Omental fat pad (tissue), 4 donors: Measurements from ENCODE around the gene CAPG. TPM values are rescaled to one million over a fixed set of nuclear protein-coding genes. Genes with fewer than 3 reads are reported as not detected.
A peak's percentile ranks its signal among the peaks of the same experiment; 100 is the strongest.

ENCODE experiments used
- ATAC-seq: fragments of 150-250 bp; one replicate; pipeline ENCODE4 v1.9.1; 2016; ENCODE audit warnings: mild to moderate bottlenecking, moderate library complexity; ENCODE audit not compliant: low FRiP score
- DNase-seq: peaks from one replicate; pipeline ENCODE4 v3.0.0-alpha.2; 2019; ENCODE audit warnings: low spot score
- total RNA-seq, 4 donors: library from RNA; depleted of rRNA; stranded (reverse); fragments of >200 nt; gene quantifications; one replicate each; pipeline ENCODE4 v1.1.0, GENCODE V29; 2016
- TF ChIP-seq, protein P1 (sequence below), 3 donors: fragments of 450-650 bp; IDR thresholded peaks; one replicate each; pipeline ENCODE4 v1.5.1; 2016 to 2017; ENCODE audit warnings: antibody characterized with exemption in 3 of 3, mild to moderate bottlenecking in 3 of 3, moderate library complexity in 2 of 3

CAPG gene
- total RNA-seq, 4 donors from 2014 or later: 32.3 to 190 (median 99.5) TPM

- DNase-seq: no peak
- ATAC-seq: no peak
- TF ChIP-seq, protein P1, sequence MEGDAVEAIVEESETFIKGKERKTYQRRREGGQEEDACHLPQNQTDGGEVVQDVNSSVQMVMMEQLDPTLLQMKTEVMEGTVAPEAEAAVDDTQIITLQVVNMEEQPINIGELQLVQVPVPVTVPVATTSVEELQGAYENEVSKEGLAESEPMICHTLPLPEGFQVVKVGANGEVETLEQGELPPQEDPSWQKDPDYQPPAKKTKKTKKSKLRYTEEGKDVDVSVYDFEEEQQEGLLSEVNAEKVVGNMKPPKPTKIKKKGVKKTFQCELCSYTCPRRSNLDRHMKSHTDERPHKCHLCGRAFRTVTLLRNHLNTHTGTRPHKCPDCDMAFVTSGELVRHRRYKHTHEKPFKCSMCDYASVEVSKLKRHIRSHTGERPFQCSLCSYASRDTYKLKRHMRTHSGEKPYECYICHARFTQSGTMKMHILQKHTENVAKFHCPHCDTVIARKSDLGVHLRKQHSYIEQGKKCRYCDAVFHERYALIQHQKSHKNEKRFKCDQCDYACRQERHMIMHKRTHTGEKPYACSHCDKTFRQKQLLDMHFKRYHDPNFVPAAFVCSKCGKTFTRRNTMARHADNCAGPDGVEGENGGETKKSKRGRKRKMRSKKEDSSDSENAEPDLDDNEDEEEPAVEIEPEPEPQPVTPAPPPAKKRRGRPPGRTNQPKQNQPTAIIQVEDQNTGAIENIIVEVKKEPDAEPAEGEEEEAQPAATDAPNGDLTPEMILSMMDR (IDR thresholded peaks at IDR 0.05): no peak
Observed at GRCh38 chr2:85427300-85427835, 17.2 kb upstream of the CAPG start.

DNA sequence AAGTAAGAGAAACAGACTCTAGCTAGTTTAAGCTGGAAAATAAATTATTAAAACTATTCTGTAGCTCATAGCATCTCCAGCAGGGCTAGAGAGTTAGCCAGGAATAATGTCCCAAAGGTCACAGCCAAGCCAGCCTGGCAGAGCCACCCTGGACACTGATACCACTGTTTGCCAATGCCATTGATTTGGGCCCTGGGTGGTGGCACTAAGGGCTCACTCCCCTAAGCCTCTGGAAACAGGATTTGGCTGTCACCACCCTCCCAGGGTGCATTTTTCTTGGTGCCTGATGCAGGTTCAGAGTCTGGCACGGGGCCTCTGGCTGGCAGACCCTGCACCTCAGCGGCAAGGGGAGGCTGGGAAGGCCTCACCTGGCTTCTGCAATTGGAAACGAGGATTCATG is 15.4 kb upstream of the CAPG start:
- no peak for ATAC-seq
- TF ChIP-seq, protein P1 (IDR thresholded peaks at IDR 0.05): no peak
- no peak for DNase-seq

- DNase-seq (no peak), ATAC-seq (no peak)
- TF ChIP-seq, protein P1 (IDR thresholded peaks at IDR 0.05): no peak
Observed at GRCh38 chr2:85423525-85423924, 13.4 kb upstream of the CAPG start.

DNA sequence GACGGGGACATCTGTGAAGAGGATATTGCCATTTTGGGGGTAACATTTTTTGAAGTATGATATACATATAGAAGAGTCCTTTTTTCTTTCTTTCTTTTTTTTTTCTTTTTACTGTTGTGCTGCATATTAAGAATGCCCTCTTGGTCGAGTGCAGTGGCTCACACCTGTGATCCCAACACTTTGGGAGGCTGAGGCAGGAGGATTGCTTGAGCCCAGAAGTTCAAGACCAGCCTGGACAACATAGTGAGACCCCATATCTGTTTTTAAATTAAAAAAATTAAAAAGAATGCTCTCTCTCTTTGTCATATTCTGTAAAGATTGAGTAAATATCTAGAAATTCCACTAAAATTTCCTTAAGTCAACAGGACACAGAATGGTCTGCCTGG is 11.9 kb upstream of the CAPG start:
- ATAC-seq (no peak), DNase-seq (no peak)
- TF ChIP-seq, protein P1 (IDR thresholded peaks at IDR 0.05): no peak

GRCh38 chr2:85421260-85422071 is 11.3 kb upstream of the CAPG start:
- DNase-seq: no peak
- TF ChIP-seq, protein P1 (IDR thresholded peaks at IDR 0.05): no peak

DNA sequence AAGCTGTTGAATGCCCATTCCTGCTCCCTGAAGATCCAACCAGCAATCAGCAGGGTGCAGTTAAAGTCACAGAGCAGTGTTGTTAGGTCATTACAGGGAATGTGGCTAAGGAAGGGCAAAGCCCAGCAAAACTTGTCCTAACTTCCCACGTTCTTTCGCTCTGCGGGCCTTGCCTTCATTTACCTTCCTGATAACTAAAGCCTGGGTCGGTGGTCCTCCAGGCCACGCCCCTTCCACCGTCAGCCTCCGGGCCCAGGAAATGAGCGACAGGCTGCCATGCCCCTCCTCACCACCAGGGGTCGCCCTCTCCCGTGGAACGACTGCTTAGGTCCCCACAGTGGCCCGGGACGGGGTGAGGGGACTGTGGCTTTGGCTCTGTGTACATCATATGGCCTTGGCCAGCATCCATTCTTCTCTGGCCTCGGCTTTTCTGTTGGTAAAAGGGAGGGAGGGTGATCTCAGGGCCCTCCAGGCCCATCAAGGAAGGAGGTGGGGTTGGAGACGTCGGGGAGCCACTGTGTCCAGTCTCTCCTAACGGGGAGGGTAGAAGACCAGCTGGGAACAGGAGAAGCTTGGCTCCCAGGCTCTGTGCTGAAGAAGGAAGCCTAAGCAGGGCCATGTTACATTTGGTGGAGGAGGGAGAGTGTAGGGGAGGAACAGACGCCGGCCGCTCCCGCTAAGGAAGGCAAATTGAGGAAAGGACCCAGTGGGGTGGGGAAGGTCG is 10.5 kb upstream of the CAPG start:
- DNase-seq: peak; percentile 98
- peak; percentile 65 for ATAC-seq
- TF ChIP-seq, protein P1 (IDR thresholded peaks at IDR 0.05): peak; percentile 3 to 99 (median 98)

More at GRCh38 chr2:85421260-85422071, 11.3 kb upstream of the CAPG start:
- ATAC-seq: peak; percentile 21
